Stimulated activated CD4-positive, alpha-beta T cell treated with anti-CD3 and anti-CD28 coated beads, Interleukin-1b, Interleukin-23, amount 100 ng/mL, for 4 hours (primary cell): ENCODE measurements around the gene DPH2.
A peak's percentile ranks its signal among the peaks of the same experiment; 100 is the strongest.

Experiments used
- DNase-seq, 2 donors: peaks; one replicate each; pipeline ENCODE4 v3.0.0-alpha.2; 2020; ENCODE audit warnings: low read depth in 2 of 2

DPH2 gene

GRCh38 chr1:43969416-43969745 is 429 bp upstream of the DPH2 start:
- DNase-seq = no peak

GRCh38 chr1:43970502-43970901 is 692 bp downstream of the DPH2 start:
- DNase-seq = no peak

GRCh38 chr1:43970911-43971310 is 1.1 kb downstream of the DPH2 start:
- DNase-seq = no peak

GRCh38 chr1:43971336-43971980 is 1.6 kb downstream of the DPH2 start:
- DNase-seq = no peak

GRCh38 chr1:43973981-43974442 is 4.2 kb downstream of the DPH2 start:
- DNase-seq = no peak

DNA sequence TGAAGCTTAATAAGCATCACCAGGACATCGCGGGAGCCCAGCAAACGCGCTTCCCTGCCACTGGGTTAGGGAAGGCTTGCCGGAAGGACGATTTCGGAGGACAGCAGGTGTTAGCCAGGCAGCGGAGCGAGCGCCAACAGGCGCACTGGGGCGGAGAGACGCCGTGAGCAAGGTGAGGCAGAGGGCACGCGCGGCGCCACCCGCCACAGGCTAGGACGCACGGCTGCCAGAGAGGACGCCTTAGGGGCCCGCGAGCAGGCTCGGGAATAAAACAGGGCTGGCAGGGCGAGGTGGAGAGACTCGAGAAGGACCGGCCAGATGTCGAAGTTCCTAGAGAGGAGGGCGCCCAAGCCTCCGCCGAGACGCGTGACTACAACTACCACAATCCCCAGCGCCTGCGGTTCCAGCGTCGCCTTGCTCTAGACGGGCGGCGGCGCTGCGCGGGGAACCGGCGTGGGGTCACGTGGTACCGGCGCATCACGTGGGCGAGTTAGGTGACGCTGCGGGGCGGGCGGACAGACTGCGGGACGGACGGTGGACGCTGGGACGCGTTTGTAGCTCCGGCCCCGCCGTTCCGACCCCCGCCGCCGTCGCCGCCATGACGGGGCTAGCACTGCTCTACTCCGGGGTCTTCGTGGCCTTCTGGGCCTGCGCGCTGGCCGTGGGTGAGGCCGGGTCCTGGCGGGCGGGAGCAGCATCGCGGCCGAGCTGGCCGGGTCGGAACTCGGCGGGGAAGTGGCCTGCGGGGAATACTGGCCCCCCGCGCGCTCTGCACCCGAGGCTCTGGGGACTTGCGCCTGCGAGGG is 4.8 kb downstream of the DPH2 start, which contains the start of gene ATP6V0B:
Gene ATP6V0B (plus strand): TSS at position 518 of the 806 bp plus-strand sequence. CDS start 81 bp downstream, at position 599.
- DNase-seq = peak; percentile 91 to 96

- no peak for DNase-seq
These were observed 5.6 kb downstream of the DPH2 start for GRCh38 chr1:43975249-43975961.

GRCh38 chr1:43976045-43976444 is 6.2 kb downstream of the DPH2 start:
- DNase-seq = no peak

DNA sequence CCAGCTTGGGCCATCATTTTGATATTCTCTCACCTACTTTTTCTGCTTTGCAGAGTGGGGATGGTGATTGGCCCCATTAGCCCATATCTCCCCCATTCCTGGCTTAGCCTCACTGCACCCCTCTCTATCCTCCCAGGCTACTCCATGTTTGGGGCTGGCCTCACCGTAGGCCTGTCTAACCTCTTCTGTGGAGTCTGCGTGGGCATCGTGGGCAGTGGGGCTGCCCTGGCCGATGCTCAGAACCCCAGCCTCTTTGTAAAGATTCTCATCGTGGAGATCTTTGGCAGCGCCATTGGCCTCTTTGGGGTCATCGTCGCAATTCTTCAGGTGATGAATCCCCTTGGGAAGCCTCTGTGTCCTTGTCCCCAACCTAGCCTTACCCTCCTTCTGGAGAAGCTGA is 7.1 kb downstream of the DPH2 start:
- DNase-seq = no peak

GRCh38 chr1:43977376-43978263 is 7.8 kb downstream of the DPH2 start:
- no peak for DNase-seq

DNA sequence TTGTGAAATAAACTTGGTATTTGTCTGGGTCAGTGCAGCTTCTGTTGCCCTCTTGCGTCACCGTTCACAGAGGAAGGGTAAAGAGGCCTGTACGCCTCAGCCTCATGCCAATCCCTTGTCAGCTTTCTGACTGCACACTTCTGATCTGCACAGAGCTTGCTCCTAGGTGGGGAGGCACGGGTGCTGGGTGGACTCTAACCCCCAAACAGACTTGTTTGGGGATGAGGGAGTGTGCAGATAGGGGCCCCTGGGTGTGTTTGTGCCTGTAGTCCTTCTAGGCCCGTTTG is 8.4 kb downstream of the DPH2 start:
- DNase-seq = no peak

GRCh38 chr1:43978551-43979260 is 8.9 kb downstream of the DPH2 start, which contains the start of gene B4GALT2:
B4GALT2 (plus strand) TSS chr1:43979210; CDS start chr1:43981161, 1,951 bp downstream.
- DNase-seq = peak in 1 of 2 donors; percentile 51

DNA sequence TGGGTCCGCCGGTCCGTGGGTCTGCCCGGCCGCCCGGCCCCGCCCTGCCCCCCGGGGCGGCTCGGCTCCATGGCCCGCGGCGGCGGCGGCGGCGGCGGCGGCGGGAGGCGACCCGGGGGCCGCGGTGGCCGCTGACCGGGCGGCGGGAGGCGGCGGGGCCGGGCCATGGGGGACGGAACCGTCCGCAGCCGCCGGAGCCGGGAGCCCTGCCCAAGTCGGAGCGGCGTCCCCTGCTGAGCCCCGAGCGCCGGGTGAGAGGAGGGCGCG is 9.4 kb downstream of the DPH2 start:
- DNase-seq = no peak

DNA sequence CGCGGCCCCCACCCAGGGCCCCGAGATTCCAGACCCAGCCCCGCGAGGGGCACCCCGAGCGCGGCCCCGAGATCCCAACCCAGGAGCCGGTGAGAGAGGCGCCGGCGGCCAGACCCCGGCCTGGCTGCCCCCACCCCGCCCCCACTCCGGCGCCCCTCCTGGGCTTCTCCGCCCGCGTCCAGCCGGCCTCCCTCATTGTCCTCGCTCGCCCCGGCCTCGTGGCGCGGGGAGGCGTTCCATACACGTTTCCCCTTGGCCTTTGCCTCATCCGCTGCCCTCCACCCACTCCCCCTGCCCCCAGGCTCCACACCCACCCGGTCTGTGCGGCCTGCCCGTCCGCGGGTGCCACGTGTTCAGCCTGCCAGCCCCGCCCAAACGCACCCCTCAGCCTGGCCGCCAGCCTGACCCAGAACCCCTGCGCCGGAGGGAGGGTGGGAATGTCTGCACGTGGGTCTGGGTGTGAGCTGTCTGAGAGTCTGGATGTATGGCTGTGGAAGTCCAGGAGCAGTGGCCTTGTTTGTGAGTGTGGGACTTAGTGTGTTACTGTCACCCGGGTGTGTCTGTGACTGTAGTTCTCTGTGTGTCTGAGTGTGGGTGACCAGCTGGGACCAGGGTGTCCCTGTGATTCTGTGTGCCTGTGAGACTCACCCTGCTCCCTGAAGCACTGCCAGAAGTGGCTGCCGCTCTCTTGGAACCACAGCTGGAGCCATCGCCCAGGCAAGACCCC is 9.9 kb downstream of the DPH2 start:
- DNase-seq = peak in 1 of 2 donors; percentile 22

- DNase-seq = no peak
These were observed 10.7 kb downstream of the DPH2 start for GRCh38 chr1:43980255-43981134.

DNA sequence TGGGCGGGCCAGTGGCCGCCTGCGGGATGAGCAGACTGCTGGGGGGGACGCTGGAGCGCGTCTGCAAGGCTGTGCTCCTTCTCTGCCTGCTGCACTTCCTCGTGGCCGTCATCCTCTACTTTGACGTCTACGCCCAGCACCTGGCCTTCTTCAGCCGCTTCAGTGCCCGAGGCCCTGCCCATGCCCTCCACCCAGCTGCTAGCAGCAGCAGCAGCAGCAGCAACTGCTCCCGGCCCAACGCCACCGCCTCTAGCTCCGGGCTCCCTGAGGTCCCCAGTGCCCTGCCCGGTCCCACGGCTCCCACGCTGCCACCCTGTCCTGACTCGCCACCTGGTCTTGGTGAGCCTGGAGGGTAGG is 11.3 kb downstream of the DPH2 start:
- no peak for DNase-seq

DNA sequence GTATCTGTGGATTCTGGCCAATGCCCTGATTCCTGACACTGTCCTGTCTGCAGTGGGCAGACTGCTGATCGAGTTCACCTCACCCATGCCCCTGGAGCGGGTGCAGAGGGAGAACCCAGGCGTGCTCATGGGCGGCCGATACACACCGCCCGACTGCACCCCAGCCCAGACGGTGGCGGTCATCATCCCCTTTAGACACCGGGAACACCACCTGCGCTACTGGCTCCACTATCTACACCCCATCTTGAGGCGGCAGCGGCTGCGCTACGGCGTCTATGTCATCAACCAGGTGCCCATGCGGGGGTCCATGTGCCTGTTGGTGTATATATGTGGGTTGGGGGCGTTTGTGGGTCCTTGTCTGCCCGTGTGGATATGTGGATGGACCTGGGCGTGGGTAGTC is 11.8 kb downstream of the DPH2 start:
- DNase-seq = no peak

- DNase-seq = no peak
These were observed 12.4 kb downstream of the DPH2 start for GRCh38 chr1:43982241-43982640.

DNA sequence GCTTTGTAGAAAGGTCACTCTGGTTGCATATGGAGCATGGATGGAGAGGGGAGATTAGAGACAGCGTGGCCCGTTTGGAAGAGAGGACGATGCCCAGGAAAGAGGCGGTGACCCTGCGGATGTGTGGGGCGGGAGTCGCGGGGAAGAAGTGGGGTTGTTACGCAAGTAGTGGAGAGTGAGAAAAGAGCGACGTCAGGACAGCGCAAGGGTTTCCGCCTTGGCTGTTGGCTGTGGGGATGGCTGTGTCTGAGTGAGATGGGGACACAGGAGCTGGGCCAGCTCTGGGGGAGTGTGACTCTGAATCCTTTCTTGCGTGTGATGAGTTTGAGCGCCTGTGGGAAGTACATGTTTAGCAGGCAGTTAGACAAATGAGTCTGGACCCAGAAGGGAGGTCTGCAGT is 13.0 kb downstream of the DPH2 start:
- no peak for DNase-seq
